Measurements from ENCODE around the gene KSR2.

KSR2 gene

GRCh38 chr12:117580015-117580717, 388.6 kb downstream of the KSR2 start:
- no peak for DNase-seq (ENCODE audit: low read depth)

- DNase-seq (ENCODE audit: low read depth), result no peak
Measured at GRCh38 chr12:117577122-117577657, 391.6 kb downstream of the KSR2 start.

- DNase-seq (ENCODE audit: low read depth), result no peak
Measured at GRCh38 chr12:117576053-117576452, 392.7 kb downstream of the KSR2 start.

GRCh38 chr12:117574655-117575054, 394.1 kb downstream of the KSR2 start:
- DNase-seq (ENCODE audit: low read depth), result no peak

GRCh38 chr12:117572755-117573154, 396.0 kb downstream of the KSR2 start:
- DNase-seq (ENCODE audit: low read depth), result no peak

- no peak for DNase-seq (ENCODE audit: low read depth)
Measured at GRCh38 chr12:117571321-117571720, 397.5 kb downstream of the KSR2 start.

GRCh38 chr12:117570608-117571007, 398.2 kb downstream of the KSR2 start:
- DNase-seq (ENCODE audit: low read depth), result no peak

- DNase-seq (ENCODE audit: low read depth), result no peak
Measured at GRCh38 chr12:117567644-117568216, 401.1 kb downstream of the KSR2 start.

- DNase-seq (ENCODE audit: low read depth), result no peak
Measured at GRCh38 chr12:117564881-117565280, 403.9 kb downstream of the KSR2 start.

- no peak for DNase-seq (ENCODE audit: low read depth)
Measured at GRCh38 chr12:117563706-117564105, 405.1 kb downstream of the KSR2 start.

GRCh38 chr12:117563007-117563406, 405.8 kb downstream of the KSR2 start:
- no peak for DNase-seq (ENCODE audit: low read depth)

- DNase-seq (ENCODE audit: low read depth), result no peak
Measured at GRCh38 chr12:117561990-117562389, 406.8 kb downstream of the KSR2 start.

- no peak for DNase-seq (ENCODE audit: low read depth)
Measured at GRCh38 chr12:117559978-117560377, 408.8 kb downstream of the KSR2 start.

GRCh38 chr12:117555889-117556288, 412.9 kb downstream of the KSR2 start:
- DNase-seq (ENCODE audit: low read depth), result no peak

GRCh38 chr12:117552971-117553370, 415.8 kb downstream of the KSR2 start:
- DNase-seq (ENCODE audit: low read depth), result no peak

- DNase-seq (ENCODE audit: low read depth), result no peak
Measured at GRCh38 chr12:117551665-117552064, 417.1 kb downstream of the KSR2 start.

GRCh38 chr12:117547209-117547608, 421.6 kb downstream of the KSR2 start:
- DNase-seq (ENCODE audit: low read depth), result no peak

- DNase-seq (ENCODE audit: low read depth), result no peak
Measured at GRCh38 chr12:117545216-117545615, 423.6 kb downstream of the KSR2 start.

- DNase-seq (ENCODE audit: low read depth), result no peak
Measured at GRCh38 chr12:117540011-117540410, 428.8 kb downstream of the KSR2 start.

GRCh38 chr12:117538926-117539325, 429.9 kb downstream of the KSR2 start:
- DNase-seq (ENCODE audit: low read depth), result no peak

- no peak for DNase-seq (ENCODE audit: low read depth)
Measured at GRCh38 chr12:117538032-117538690, 430.6 kb downstream of the KSR2 start.

GRCh38 chr12:117533687-117534086, 435.1 kb downstream of the KSR2 start:
- no peak for DNase-seq (ENCODE audit: low read depth)

- DNase-seq (ENCODE audit: low read depth), result no peak
Measured at GRCh38 chr12:117530796-117531195, 438.0 kb downstream of the KSR2 start.
